Kidney (tissue), 14 donors: ENCODE data around the gene POLR3B. TPM values are rescaled to one million over a fixed set of nuclear protein-coding genes. Genes with fewer than 3 reads are reported as not detected.

Experiments used
- DNase-seq, 5 donors: peaks; one replicate each; pipeline ENCODE4 v3.0.0-alpha.2; 2013 to 2020
- FAIRE-seq: peaks from 2 replicates; lab custom pipeline; 2012; peaks lifted over from hg19 to GRCh38; lab: Jason Lieb, UNC
- H3K27ac ChIP-seq, 2 donors: one replicate each; pipeline ENCODE4 v1.7.0; 2013; ENCODE audit warnings: low read depth in 2 of 2, low read length in 2 of 2, inconsistent platforms in 1 of 2
- H3K27me3 ChIP-seq: one replicate; pipeline ENCODE4 v1.7.1; 2013; ENCODE audit warnings: low read length, inconsistent platforms; ENCODE audit not compliant: control insufficient read depth, insufficient read depth
- H3K36me3 ChIP-seq, 3 donors: one replicate each; pipeline versions ENCODE4 v1.7.0 to v1.7.1; 2013; ENCODE audit warnings: low read length in 3 of 3, control low read depth in 1 of 3, inconsistent platforms in 1 of 3; ENCODE audit not compliant: insufficient read depth in 3 of 3, control insufficient read depth in 2 of 3
- H3K4me1 ChIP-seq, 3 donors: one replicate each; pipeline versions ENCODE4 v1.7.0 to v1.7.1; 2013; ENCODE audit warnings: low read length in 3 of 3, inconsistent platforms in 1 of 3, low read depth in 1 of 3; ENCODE audit not compliant: control insufficient read depth in 2 of 3, insufficient read depth in 2 of 3
- H3K4me3 ChIP-seq, 3 donors: one replicate each; pipeline versions ENCODE4 v1.7.0 to v1.8.1; 2013; ENCODE audit warnings: low read length in 3 of 3, control low read depth in 1 of 3, inconsistent platforms in 1 of 3
- H3K9ac ChIP-seq, 3 donors: one replicate each; pipeline versions ENCODE4 v1.7.0 to v1.7.1; 2013; ENCODE audit warnings: low read length in 3 of 3, control low read depth in 1 of 3, inconsistent platforms in 1 of 3
- H3K9me3 ChIP-seq, 3 donors: one replicate each; pipeline versions ENCODE4 v1.7.0 to v1.7.1; 2013; ENCODE audit warnings: low read length in 3 of 3, control low read depth in 1 of 3, inconsistent platforms in 1 of 3; ENCODE audit not compliant: control insufficient read depth in 2 of 3, insufficient read depth in 1 of 3
- intact Hi-C: fragments of 100-400 bp; cut with DNase I; formaldehyde crosslinking; loops from one replicate; pipeline ENCODE4 v1.11.1; 2022
- polyA plus RNA-seq: library from polyadenylated mRNA; stranded (reverse); fragments of 350-450 nt; fragmentation: Illumina TruSeq; extraction: RNeasy Lipid Tissue Mini Kit (QIAGEN cat#74804); gene quantifications from one replicate; pipeline ENCODE4 v1.2.3, GENCODE V29; 2014; ENCODE audit warnings: low read depth, low replicate concordance; ENCODE audit not compliant: insufficient read depth
- total RNA-seq: library from RNA; stranded (reverse); fragmentation: NEBNext Ultra II Directional; extraction: Animal tissue kit (Norgen Biotek cat#: 25700); gene quantifications from one replicate; pipeline ENCODE4 v1.2.1, GENCODE V29; 2021
- TF ChIP-seq, protein P1 (sequence below): IDR thresholded peaks from 3 replicates; pipeline ENCODE4 v1.5.1; 2012; ENCODE audit warnings: mild to moderate bottlenecking, moderate library complexity, borderline replicate concordance; ENCODE audit not compliant: insufficient read depth; ENCODE audit errors: extremely low read depth
- donor health status: control.
- donor health status: control.
- donor health status: control.
- donor health status: control.
- donor health status: control.
- donor health status: DM: yes; HTN: yes; CAD: no.
- donor health status: Normal renal cell carcinoma (clear cell type).

POLR3B gene
- total and polyA plus RNA-seq, 2 donors from 2014 or later, result 5.2 to 9.7 TPM

DNA sequence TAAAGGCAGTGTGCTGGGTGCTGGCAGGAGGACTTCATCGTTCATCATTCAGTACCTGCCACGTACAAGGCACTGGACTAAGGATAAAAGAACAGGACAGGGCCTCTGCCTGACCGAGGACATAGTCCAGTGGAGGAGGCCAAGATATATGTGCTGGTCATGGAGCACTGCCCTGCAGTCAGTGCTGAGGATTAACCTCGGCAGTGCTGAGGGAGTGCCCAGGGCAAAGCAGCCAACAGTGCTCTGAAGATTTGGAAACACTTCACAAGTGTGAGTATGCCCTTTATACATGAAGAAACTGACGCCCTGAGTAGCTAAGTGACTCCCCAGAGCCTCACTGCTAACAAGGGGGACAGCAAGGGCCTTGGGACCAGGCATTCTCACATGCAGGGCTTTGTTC, 153.8 kb downstream of the POLR3B start:
- H3K9me3 ChIP-seq, result no peaks in the 10 kb centered on the region

DNA sequence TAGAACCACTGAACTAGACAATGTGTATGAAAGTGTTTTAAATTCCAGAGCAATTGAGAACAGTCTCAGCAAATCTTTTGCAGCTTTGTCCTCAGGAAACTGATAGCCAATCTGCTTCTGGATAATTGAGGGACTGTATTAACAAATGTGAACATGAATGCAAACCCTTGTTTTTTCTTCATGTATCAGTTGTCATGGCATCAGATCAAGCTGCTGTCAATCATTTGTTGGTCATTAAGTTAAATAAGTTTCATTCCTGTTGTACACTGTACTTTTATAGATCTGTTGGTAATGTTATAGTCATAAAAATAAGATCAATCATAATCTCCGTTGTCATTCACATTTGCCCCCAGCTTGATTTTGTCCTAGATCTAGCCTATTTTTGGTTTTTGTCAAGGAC, 159.8 kb downstream of the POLR3B start:
- Histone ChIP-seq H3K9me3 (no peaks in the 10 kb centered on the region), H3K27ac (no peak overlapping the region), H3K27me3 (no peaks in the 10 kb centered on the region), H3K4me3 (no peak overlapping the region), H3K9ac (no peak overlapping the region), H3K4me1 (no peaks in the 10 kb centered on the region), H3K36me3 (no peaks in the 10 kb centered on the region)
- intact Hi-C loops, result no loop called here
- no peak for FAIRE-seq
- DNase-seq, result no peak
- TF ChIP-seq, protein P1, sequence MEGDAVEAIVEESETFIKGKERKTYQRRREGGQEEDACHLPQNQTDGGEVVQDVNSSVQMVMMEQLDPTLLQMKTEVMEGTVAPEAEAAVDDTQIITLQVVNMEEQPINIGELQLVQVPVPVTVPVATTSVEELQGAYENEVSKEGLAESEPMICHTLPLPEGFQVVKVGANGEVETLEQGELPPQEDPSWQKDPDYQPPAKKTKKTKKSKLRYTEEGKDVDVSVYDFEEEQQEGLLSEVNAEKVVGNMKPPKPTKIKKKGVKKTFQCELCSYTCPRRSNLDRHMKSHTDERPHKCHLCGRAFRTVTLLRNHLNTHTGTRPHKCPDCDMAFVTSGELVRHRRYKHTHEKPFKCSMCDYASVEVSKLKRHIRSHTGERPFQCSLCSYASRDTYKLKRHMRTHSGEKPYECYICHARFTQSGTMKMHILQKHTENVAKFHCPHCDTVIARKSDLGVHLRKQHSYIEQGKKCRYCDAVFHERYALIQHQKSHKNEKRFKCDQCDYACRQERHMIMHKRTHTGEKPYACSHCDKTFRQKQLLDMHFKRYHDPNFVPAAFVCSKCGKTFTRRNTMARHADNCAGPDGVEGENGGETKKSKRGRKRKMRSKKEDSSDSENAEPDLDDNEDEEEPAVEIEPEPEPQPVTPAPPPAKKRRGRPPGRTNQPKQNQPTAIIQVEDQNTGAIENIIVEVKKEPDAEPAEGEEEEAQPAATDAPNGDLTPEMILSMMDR, result no peak

More for the DNA sequence above, 153.8 kb downstream of the POLR3B start:
- Histone ChIP-seq H3K27ac (no peak overlapping the region), H3K4me1 (no peaks in the 10 kb centered on the region), H3K27me3 (no peaks in the 10 kb centered on the region), H3K4me3 (no peak overlapping the region), H3K9ac (no peak overlapping the region), H3K36me3 (peaks cover 0 to 2% (median 0%) of the 10 kb centered on the region in 3 donors)
- intact Hi-C loops, result no loop called here
- DNase-seq (no peak), FAIRE-seq (no peak)
- TF ChIP-seq, protein P1, result no peak

DNA sequence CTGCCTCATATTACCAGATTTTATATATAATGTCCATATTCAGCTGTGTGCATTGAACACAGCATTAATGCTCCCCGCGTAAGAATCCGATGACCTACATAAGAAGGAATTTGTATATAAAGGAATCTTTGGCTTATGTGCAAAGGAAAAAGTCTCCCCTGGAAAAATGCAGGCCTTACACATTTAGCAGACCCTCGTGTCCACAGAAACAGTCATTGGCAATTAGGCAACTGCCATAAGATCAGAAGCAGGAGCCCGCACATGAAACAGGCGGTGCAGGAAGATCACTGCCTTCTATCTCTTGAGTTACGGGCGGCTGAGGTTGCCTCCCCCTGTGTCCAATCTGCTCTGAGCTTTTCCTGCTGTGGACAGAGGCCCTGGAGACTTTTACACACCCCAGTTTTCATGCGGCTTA, 162.1 kb downstream of the POLR3B start:
- Histone ChIP-seq H3K9ac (no peak overlapping the region), H3K27ac (no peak overlapping the region), H3K9me3 (no peaks in the 10 kb centered on the region), H3K36me3 (no peaks in the 10 kb centered on the region), H3K27me3 (no peaks in the 10 kb centered on the region), H3K4me3 (no peak overlapping the region), H3K4me1 (no peaks in the 10 kb centered on the region)
- intact Hi-C loops, result no loop called here
- FAIRE-seq, result no peak
- peak in 1 of 5 donors; percentile 35 for DNase-seq
- TF ChIP-seq, protein P1, result no peak

DNA sequence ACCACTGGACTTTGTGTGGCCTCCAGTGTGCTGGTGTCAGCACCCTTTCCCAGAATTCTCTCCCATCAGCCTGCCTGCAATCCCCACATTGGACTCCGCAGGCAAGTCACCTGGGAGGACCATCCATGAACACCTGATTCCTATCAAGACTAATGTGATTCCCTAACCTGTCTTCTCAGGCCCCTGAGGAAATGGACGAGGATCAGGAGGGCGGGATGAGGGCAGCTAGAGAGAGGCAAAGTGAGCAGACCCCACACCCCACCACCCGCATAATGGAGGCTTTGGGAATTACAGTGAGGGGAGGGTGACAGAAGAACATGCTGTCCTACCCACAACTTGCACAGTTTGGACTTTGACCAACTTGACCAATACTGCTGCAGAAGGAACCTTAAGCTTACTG, 164.4 kb downstream of the POLR3B start:
- DNase-seq, result no peak
- FAIRE-seq, result no peak
- Histone ChIP-seq H3K4me1 (no peaks in the 10 kb centered on the region), H3K27ac (no peak overlapping the region), H3K9ac (no peak overlapping the region), H3K36me3 (no peaks in the 10 kb centered on the region), H3K27me3 (no peaks in the 10 kb centered on the region), H3K4me3 (no peak overlapping the region), H3K9me3 (no peaks in the 10 kb centered on the region)
- intact Hi-C loops, result no loop called here
- TF ChIP-seq, protein P1, result no peak
